AG09319 (cell line): ENCODE data around the gene SPINT2.

Experiments used
- DNase-seq: peaks from one replicate; pipeline ENCODE4 v3.0.0-alpha.2; 2010; ENCODE audit warnings: low read depth; ENCODE audit errors: extremely low read depth
- TF ChIP-seq, protein P1 (sequence below): IDR thresholded peaks from 2 replicates; pipeline ENCODE4 v1.5.1; 2011; ENCODE audit warnings: low read depth, mild to moderate bottlenecking, inconsistent platforms, low read length, moderate library complexity

SPINT2 gene

GRCh38 chr19:38274739-38275138 is 10.4 kb downstream of the SPINT2 start:
- TF ChIP-seq, protein P1, sequence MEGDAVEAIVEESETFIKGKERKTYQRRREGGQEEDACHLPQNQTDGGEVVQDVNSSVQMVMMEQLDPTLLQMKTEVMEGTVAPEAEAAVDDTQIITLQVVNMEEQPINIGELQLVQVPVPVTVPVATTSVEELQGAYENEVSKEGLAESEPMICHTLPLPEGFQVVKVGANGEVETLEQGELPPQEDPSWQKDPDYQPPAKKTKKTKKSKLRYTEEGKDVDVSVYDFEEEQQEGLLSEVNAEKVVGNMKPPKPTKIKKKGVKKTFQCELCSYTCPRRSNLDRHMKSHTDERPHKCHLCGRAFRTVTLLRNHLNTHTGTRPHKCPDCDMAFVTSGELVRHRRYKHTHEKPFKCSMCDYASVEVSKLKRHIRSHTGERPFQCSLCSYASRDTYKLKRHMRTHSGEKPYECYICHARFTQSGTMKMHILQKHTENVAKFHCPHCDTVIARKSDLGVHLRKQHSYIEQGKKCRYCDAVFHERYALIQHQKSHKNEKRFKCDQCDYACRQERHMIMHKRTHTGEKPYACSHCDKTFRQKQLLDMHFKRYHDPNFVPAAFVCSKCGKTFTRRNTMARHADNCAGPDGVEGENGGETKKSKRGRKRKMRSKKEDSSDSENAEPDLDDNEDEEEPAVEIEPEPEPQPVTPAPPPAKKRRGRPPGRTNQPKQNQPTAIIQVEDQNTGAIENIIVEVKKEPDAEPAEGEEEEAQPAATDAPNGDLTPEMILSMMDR, result no peak
- DNase-seq, result no peak

DNA sequence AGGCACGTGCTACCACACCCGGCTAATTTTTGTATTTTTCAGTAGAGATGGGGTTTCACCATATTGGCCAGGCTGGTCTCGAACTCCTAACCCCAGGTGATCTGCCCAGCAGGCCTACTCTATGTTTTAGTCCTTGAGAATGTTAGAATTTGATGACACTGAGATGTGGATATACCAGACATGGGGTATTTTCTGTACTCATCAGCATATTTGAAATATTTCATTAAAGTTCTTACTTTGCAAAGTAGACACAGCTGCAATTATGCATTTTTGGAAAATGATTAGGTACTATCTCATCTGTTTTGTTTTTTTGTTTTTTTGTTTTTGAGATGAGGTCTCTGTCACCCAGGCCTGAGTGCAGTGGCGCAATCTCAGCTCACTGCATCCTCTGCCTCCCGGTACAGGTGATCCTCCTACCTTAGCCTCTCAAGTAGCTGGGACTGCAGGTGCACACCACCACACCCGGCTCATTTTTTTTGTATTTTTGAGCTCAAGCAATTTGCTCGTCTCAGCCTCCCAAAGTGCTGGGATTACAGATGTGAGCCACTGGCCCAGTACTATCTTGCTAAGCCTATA is 12.7 kb downstream of the SPINT2 start:
- TF ChIP-seq, protein P1, result no peak
- no peak for DNase-seq

GRCh38 chr19:38277549-38277948 is 13.2 kb downstream of the SPINT2 start:
- DNase-seq, result peak; percentile 24
- TF ChIP-seq, protein P1, result no peak

- TF ChIP-seq, protein P1, result no peak
- peak; percentile 34 for DNase-seq
Measured at GRCh38 chr19:38277969-38278680, 13.8 kb downstream of the SPINT2 start.

GRCh38 chr19:38278751-38279150 is 14.4 kb downstream of the SPINT2 start:
- DNase-seq, result no peak
- TF ChIP-seq, protein P1, result no peak

- TF ChIP-seq, protein P1, result no peak
- DNase-seq, result no peak
Measured at GRCh38 chr19:38280030-38280921, 15.9 kb downstream of the SPINT2 start.
